NCI-H524 treated with DMSO at 0.1 percent for 48 hours (cell line): Measurements from ENCODE around the gene C11orf98.
"Not testable (repeated sequence)": the region's sequence is repeated elsewhere in the genome, so short reads cannot be mapped to it uniquely, and the experiment has no call there.

Source experiments
- DNase-seq: peaks from one replicate; lab custom pipeline; 2025; lab: John Stamatoyannopoulos, UW

The C11orf98 gene

DNA sequence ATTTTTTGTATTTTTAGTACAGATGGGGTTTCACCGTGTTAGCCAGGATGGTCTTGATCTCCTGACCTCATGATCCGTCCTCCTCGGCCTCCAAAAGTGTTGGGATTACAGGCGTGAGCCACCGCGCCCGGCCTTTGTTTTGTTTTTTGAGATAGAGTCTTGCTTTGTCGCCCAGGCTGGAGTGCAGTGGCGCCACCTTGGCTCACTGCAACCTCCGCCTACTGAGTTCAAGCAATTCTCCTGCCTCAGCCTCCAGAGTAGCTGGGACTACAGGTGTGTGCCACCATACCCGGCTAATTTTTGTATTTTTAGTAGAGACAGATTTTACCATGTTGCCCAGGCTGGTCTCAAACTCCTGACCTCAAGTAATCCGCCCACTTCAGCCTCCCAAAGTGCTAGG lies 14.7 kb downstream of the C11orf98 start:
- not testable (repeated sequence) for DNase-seq

DNA sequence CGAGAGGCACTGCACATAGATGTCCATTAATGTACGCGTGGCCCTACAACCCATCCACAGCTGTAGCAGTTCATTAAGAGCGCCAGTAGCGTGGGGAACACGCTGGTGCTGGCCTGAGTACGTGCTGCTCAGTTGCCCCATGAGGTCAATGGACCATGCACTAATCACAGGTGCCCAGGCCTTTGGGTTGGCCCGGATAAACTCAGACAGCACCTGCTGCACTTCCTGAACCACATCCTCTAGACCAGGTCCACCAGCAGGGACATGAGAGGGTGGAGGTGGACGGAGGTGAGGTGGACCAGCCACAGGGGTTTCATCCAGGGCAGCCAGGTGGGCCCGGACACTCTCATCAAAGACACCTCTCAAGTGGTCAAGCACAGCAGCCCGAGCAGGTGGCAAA lies 15.5 kb downstream of the C11orf98 start:
- no peak for DNase-seq

DNA sequence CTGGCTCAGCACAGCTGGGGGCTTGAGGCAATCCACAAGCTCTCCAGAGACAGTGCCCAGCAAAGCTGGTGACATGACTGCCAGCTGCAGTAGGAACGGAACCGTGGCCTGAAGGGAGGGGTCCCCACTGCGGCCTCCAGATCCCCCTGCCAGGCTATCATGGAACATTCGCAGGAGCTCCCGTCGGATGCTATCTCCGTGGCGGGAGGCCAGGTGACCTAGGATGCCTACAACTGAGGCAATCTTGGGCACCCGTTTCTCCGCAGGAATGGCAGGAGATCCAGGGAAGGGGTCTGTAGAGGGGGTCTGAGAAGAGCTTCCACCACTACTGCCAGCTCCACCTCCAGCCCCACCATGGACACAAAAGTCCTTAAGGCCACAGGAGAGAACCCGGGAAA lies 16.0 kb downstream of the C11orf98 start:
- DNase-seq = no peak

DNA sequence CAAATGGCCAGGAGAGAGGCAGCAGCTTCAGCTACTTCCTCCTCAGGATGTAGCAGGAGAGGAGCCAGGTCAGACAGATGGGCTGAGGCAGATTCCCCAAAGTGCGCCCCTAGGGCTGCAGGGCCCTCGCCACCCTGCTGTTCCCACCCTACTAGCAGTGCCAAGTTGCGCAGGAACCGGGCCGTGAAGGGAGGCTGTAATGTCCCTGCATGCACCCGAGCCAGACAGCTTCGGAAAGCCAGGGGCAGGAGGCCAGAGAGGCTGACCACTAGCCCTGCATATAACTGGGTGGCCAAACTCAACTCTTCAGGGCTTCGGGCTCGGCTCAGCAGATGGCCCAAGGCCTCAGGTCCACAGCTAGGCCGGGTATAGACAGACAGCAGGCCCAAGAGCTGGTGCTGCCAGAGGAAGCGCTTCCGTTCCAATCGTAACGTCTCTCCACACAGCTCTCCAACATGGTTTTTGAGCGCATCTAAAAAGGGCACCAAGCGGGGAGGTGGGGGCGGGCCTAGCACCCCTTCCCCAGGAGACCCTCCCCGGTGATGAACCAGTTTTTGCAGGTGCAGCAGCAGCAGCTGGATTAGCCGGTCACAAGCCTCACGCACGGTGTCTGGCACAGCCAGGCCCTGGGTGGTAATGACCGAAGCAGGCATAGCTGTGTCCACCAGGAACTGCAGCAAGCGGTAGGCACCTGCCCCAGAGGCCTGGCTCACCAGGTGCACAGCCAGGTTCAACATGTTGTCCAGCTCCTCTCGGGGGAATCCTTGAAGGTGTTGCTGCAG lies 16.6 kb downstream of the C11orf98 start:
- no peak for DNase-seq

DNA sequence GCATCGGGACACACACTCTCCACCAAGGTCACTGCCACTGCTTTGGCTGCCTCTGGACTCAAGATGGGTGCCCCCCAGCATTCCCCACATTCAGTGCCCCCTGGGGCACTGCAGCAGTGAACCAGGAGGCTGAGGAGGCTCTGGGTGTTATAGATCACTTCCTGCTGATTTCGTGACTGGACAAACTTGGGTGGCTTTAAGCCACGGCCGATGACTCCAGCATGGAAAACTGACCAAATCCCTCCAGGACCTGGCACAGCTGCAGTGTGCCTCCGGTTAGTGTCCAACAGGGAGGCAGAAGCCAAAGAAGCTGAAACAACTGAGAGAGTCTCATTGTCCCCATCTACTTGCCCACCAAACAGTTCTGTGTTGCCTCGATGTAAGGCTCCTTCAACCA lies 17.4 kb downstream of the C11orf98 start:
- no peak for DNase-seq

DNA sequence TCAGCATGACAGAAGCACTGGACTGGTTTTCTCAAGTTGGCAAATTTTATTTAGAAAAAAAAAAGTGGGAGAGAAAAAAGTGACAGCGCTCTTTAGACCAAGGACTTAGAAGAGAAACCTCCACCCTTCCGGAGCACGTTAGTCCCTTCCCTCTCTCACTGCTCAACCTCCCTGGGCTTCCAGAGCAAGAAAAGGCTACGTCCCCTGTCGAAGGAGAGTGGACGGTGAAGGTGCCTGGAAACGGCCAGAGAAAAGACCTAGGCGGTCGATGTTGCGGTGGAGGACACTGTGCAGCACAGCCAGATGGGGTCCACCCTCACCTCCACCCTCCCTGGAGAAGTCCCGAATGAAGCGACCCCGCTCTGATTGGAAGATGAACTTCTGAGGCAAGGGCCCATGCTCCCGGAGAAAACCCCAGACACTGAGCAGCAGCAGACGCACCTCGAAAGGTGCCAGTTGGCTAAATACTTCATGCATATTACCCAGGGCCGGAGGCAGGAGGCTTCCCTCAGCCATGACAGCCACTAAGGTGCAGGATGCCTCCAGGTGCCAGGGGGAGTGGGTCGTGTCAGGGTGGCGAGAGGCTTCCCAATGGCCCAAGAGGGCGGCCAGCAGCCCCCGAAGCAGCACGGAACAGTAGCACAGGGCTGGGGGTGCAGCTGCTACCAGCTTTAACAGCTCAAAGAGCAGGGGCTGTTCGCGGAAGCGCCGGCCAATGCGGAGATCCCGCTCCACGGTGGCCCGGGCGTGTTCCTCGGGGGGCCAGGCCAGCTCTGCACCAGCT lies 18.0 kb downstream of the C11orf98 start:
- DNase-seq = no peak

DNA sequence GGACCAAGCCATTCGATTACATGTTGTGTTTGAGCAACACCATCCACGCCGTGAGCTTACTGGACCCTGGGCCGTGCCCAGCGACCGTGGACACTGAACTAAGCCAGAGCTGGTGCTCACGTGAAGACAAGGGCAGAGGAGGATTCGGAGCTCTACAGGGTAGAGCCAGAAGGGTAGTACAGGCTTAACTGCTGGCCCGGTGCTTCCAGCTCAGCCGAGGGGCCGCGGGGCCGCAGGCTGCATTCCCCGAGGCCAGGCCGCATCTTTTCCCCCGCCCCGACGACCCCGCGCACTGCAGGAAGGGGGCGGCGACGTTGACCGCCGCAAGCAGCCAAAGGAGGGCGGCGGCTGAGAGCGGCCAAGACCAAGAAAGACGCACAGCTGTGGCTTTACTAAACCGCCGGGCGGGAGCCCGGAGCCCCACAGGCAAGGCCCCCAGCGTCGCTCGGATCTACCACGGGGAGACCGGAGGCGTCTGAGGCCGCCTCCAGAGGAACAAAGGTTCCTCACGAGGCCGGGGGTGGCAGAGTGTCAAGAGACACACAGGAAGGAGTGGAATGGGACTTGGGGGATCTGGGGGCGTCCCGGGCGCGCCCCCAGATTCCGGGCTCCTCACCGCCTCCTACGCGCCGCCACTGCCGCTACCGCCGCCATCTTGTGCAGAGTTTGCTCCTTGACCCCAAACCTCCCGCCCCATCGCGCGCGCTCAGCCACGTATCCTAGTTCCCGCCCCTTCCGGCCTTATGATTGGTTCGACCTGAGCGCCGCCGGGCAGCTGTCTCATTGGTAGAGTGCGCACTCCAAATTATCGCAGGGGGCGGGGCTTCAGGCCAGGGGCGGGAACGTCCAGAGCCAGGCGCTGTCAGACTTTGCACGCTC lies 18.8 kb downstream of the C11orf98 start, which contains the start of gene GANAB:
Gene GANAB (minus strand): TSS at position 668 of the 879 bp plus-strand sequence. CDS start 14 bp downstream, at position 654.
- DNase-seq = peak; percentile 88

DNA sequence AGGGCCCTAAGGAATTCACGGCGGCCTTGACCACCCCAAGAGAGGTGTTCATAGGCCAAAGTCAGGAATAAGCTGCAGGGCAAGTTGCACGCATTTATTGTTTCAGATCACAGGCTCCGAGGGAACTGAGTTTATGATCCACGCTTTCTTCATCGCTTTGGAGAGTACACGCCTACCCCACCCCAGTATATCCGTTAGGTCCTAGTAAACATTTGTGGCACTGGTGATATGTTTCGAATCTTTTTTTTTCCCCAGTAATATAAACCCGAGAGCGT lies 19.4 kb downstream of the C11orf98 start:
- no peak for DNase-seq

DNA sequence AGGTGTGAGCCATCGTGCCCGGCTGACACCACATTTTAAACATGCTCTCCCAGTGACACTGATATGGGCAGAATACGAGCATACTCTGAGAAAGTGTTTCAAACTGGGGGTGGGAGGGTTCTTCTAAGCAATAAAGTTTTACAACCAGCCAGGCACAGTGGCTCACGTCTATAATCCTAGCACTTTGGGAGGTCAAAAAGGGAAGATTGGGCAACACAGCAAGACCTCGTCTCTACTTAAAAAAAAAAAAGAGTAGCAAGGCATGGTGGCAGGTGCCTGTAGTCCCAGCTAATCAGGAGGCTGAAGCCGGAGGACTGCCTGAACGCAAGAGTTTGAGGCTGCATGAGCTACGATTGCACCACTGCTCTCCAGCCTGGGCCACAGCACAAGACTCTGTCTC lies 20.8 kb downstream of the C11orf98 start:
- no peak for DNase-seq

DNA sequence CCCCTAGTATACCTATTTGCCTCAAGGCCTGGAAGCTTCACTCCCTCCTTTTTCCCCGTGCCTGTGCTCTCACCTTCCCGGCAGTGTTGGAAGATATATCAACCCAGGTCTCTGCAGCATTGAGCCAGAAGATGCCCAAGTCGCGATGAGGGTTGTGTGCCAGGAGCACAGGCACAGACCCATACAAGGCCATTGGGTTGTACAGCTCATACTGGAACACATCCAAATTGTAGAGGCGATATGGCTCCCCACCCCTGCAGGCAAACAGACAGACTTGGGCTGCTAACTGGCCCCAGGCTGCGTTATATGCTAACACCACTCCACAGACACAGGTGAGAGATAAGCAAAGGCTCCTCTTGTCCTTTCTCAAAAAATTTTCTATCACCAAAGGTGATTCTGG lies 32.5 kb downstream of the C11orf98 start:
- DNase-seq = no peak

DNA sequence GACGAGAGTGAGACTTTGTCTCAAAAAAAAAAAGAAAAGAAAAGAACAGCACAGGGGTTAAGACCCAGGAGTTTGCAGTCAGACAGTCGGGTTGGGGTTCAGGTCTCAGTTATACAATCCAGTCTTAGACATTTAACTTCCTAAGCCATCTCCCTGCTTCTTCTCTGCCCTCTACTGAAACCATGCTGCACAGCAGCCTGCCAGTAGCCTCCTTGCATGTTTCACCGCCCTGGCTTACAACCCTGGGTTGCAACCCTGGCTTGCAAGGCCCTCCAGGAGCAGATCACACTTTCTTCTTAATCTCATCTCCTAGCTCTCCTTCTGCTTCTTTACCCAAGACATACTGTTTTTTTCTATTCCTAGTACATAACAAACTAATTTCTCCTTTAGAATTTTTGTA lies 37.3 kb downstream of the C11orf98 start:
- no peak for DNase-seq

DNA sequence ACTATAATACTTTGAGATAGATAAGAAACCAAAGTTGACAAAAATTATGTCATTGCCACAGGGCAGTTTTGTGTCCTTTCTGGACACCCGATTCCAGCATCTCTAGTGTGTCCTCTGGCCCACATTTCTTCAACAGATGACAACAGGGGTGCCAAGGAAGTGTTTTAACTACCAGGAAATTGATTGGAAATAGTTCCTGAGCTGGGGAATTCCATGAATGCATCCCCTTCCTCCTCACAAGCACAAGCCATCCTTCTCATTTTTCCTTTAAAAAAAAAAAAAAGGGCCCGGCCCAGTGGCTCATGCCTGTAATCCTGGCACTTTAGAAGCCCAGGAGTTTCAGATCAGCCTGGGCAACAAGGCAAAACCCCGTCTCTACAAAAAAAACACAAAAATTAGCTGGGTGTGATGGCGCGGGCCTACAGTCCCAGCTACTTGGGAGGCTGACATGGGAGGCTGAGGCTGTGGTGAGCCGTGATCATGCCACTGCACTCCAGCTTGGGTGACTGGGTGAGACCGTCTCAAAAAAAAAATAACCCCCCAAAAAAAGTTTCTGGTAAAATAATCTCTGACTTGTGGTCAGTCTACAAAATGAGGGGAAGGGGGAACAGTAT lies 42.4 kb downstream of the C11orf98 start:
- no peak for DNase-seq

DNA sequence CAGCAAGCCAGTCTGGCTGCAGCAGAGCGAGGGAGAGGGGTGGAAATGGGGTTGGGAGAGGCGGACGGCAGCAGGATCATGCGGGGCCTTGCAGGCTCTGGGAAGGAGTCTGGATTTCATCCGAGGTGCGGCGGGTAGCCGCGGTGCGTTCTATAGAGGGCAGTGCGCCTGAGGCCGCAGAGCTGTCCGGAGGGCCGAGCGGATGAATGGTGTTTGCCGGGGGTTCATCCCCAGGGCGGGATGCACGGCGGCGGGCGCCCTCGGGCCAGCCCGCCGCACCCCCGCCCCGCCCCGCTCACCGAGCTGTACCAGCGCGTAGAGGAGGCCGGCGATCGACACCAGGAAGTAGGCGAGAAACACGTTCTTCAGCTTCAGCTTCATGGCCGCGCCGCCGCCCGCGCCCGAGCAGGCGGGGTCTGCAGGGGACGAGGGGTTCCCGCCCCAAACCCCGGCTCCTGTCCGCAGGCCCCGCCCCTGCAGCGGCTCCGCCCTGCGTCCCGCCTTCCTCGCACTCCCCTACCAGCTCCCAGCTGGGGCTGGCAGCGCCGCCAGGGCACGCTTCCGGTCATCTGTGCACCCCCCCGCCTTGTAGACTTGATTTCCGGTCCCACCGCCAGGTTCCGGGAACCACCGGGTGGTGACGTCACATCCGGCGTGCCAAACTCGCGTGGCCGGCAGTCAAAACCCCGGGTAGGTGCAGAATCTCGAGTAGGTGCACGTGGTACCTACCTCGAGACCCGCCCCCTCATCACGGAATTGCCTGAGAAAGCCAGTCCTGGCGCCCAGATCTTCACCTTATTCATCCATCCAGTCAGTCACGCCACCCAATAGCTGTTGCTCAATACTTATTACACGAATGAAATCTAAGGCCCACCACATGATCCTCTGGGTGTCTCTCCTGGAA lies 43.2 kb downstream of the C11orf98 start, which contains the start of gene B3GAT3:
Gene B3GAT3 (minus strand): TSS at position 420 of the 904 bp plus-strand sequence. CDS start 39 bp downstream, at position 381.
- peak; percentile 86 for DNase-seq

DNA sequence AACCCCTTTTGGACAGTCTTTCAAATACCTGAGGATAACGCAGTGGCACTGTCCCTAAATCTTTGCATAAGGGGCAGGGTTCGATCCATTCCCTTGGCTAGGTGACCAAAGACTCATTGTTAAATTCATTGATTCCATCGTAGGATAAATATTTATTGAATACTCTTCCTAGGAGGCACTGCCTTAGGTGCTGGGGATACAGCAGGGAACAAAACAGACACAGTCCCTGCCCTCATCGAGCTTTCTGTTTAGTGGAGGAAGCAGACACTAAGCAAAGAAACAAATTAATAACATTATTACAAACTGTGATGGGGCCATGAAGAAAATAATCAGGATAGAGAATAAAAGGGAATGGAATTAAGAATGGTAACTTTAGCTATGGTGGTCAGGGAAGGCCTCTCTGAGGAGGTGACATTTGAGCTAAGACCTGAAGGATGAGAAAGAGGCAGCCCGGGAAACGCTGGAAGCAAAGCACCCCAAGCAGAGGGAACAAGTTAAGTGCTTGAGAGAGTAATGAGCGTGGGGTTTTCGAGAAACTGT lies 43.9 kb downstream of the C11orf98 start:
- no peak for DNase-seq

DNA sequence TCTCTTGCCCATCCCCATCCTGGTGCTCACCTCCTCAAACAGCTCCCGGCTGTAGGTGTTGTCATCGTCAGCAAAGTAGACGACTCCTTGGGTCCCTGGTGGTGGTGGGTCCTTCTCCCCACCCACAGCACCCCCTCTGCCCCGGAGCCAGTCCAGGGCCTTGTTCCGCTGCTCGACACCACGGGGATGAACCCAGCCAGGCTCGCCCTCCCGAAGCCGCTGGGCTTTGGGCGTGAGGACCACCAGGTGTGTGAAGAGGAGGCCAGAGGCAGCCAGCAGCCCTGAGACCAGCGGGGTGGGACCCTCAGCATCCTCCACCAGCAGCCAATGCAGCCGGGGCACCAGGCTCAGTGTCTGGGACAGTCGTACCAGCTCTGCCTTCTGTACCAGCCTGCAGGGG lies 48.1 kb downstream of the C11orf98 start:
- not testable (repeated sequence) for DNase-seq

DNA sequence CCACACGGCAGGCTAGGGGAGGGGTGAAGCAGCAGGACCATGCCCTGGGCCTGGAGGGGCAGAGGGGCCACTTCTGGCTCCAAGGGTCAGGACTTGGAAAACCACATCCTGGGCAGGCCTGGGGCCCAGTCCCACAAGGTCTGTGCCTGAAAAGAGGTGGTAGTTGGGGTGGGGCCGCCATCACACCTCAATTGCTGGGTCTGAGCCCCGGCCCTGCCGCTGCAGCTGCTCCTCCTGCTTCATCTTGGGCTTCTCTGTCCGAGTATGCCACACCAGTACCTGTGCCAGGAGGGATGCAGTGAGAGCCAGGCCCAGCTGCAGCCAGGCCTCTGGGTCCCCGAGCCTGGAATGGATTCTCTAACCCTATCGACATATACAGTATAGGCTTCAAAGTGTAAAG lies 49.5 kb downstream of the C11orf98 start:
- DNase-seq = no peak

DNA sequence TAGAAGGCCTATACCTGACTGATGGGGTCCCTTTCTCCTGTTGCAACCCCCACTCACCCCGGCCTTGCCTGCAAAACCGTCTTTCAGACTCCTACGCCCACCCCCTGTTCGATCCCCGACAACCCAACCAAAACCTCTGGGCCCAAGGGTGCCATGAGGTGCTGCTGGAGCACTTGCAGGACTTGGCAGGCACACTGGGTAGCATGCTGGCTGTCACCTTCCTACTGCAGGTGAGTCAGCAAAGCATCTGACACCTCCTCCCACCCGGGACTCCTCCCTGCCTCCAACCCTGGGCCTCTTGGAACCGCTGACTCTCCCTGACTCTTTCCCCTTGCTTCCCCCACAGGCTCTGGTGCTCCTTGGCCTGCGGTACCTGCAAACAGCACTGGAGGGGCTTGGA lies 50.7 kb downstream of the C11orf98 start:
- no peak for DNase-seq

DNA sequence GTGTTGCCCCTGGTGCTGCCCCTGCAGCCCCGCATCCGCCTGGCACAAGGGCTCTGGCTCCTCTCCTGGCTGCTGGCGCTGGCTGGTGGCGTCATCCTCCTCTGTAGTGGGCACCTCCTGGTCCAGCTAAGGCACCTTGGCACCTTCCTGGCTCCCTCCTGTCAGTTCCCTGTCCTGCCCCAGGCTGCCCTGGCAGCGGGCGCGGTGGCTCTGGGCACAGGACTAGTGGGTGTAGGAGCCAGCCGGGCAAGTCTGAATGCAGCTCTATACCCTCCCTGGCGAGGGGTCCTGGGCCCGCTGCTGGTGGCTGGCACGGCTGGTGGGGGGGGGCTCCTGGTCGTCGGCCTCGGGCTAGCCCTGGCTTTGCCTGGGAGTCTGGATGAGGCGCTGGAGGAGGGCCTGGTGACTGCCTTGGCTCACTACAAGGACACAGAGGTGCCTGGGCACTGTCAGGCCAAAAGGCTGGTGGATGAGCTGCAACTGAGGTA lies 51.7 kb downstream of the C11orf98 start:
- no peak for DNase-seq
